SK-N-SH treated with all-trans-retinoic acid at 6 μM for 48 hours (cell line): ENCODE measurements around the gene HCFC2.

Experiments used
- ARNTL ChIP-seq: fragments of 450-650 bp; formaldehyde crosslinking; IDR thresholded peaks from 2 replicates; pipeline ENCODE4 v1.5.0; 2020; ENCODE audit warnings: low read depth, mild to moderate bottlenecking, moderate library complexity, borderline replicate concordance
- ZFP30 ChIP-seq: fragments of 450-650 bp; formaldehyde crosslinking; IDR thresholded peaks from 2 replicates; pipeline ENCODE4 v1.5.0; 2022; ENCODE audit warnings: mild to moderate bottlenecking, moderate library complexity

DNA sequence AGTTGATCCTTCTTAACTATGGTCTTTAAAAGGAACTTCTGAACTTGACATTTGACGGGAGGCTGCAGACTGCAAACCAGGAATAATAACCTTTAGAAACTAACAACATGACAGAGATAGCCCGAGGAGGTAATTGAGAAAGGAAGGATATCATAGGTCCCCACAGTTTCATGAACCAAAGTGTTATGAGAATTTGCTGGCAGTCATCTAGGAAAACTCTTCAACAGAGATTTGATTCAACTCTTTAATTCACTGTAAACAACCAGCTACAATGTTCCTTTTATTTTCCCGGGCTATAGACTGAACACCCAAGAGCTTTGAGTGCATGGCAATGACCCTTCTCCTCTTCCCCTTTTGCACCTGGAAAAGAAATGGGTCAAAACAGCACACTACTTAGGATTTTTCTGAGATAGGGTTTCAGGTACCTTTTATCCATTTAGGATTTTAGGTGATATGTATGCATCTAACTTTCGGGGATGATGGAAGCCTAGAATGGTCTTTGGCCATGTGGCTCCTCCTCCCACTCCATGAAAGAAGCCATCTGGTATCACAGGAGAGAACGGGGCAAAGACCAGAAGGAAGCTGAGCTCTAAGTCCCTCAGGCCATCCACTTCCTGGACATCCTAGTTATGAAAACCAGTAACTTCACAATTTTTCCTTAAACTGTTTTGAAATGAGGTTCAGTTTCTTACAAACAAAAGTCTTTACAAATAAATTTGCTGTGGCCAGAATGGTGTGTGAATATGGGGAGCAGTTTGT lies 37.3 kb upstream of the HCFC2 start:
- TF ChIP-seq ARNTL (CRISPR knock-in tag), result no peak
- TF ChIP-seq ZFP30, result no peak
